NT2/D1 (cell line): Measurements from ENCODE around the gene CD300C.

ENCODE experiments used
- SUZ12 ChIP-seq: IDR thresholded peaks from 2 replicates; pipeline ENCODE4 v1.6.1; 2011; ENCODE audit not compliant: insufficient read length, insufficient read depth; ENCODE audit errors: extremely low read depth
- YY1 ChIP-seq: IDR thresholded peaks from 2 replicates; pipeline ENCODE4 v1.6.1; 2011; ENCODE audit not compliant: insufficient read length, insufficient read depth
- ZNF274 ChIP-seq: IDR thresholded peaks from 2 replicates; pipeline ENCODE4 v1.6.1; 2011; ENCODE audit warnings: mild to moderate bottlenecking, low read depth, low read length

GRCh38 chr17:74542727-74543383 lies 3.1 kb downstream of the CD300C start:
- no peak for TF ChIP-seq ZNF274
- no peak for TF ChIP-seq YY1
- TF ChIP-seq SUZ12, result no peak
